NCI-H1694 (cell line): Measurements from ENCODE around the gene SCFD2.
A peak's percentile ranks its signal among the peaks of the same experiment; 100 is the strongest.
"Not testable (repeated sequence)": the region's sequence is repeated elsewhere in the genome, so short reads cannot be mapped to it uniquely, and the experiment has no call there.

Experiments
- DNase-seq: peaks from one replicate; lab custom pipeline; 2025; lab: John Stamatoyannopoulos, UW

SCFD2 gene

DNA sequence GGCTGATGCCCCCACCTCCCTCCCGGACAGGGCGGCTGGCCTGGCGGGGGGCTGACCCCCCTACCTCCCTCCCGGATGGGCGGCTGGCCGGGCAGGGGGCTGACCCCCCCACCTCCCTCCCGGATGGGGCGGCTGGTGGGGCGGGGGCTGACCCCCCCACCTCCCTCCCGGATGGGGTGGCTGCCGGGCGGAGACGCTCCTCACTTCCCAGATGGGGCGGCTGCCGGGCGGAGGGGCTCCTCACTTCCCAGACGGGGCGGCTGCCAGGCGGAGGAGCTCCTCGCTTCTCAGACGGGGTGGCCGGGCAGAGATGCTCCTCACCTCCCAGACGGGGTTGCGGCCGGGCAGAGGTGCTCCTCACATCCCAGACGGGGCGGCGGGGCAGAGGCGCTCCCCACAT, 127.5 kb downstream of the SCFD2 start:
- DNase-seq: not testable (repeated sequence)

GRCh38 chr4:53237811-53238210, 128.1 kb downstream of the SCFD2 start:
- DNase-seq: not testable (repeated sequence)

DNA sequence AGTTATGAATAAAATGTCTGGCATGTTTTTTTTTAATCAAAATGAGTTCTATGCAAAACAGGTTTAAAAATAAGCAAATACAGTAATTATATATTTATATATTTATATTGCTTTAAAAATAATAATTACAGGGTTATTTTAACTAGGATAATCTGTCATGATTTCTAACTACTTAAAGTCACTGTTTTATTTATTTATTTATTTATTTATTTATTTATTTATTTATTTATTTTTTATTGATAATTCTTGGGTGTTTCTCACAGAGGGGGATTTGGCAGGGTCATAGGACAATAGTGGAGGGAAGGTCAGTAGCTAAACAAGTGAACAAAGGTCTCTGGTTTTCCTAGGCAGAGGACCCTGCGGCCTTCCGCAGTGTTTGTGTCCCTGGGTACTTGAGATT, 129.2 kb downstream of the SCFD2 start:
- DNase-seq: not testable (repeated sequence)

DNA sequence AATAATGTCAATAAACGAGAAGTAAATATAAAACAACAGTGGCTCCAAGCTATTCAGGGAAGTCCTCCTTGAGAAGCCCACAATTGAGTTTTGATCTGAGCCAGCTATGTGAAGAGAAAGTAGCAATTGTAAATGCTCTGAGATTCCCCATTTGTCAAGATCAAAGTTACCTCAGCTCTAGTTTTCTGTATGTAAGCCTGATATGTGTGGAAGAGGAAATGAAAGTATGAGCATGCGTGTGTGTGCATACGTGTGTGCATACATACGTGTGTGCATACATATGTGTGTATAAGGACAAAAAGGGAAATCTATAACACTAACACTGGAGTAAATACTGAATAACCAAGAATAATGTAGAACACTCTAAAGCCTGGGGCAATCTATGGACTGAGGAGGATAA, 130.3 kb downstream of the SCFD2 start:
- no peak for DNase-seq

- no peak for DNase-seq
Observed at GRCh38 chr4:53234669-53235068, 131.2 kb downstream of the SCFD2 start.

GRCh38 chr4:53234111-53234510, 131.8 kb downstream of the SCFD2 start:
- no peak for DNase-seq

DNA sequence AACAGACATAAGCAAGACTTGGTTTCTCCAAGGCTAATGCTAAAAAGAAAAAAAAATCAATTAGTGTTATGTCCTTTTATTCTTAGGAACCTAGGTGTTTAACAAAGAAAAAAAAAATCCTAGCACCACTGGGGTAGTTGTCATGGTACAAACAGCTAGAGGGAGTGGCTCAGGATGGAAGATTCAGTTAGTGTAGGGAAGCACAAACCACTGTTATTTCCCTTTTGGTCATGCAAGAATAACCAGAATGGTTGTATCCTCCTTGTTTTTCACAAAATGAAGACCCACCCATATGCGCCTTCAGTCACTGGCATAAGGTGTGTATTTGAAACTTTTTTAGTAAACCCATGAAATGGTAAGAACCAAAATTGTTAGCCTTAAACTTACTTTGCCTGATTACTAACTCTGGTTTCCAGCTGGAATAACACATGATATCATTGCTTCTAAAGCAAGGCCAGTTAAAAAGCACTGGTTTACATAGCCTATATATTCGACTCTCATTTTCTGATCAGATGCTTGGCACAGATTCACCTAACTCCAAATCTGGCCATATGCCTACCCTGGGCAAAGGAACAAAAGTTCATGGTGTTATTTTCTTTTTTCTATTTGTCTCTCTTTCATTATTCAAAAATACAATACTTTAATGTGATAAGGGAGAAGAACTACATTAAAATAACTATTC, 132.6 kb downstream of the SCFD2 start:
- DNase-seq: no peak

- DNase-seq: no peak
Observed at GRCh38 chr4:53232371-53232770, 133.5 kb downstream of the SCFD2 start.

- no peak for DNase-seq
Observed at GRCh38 chr4:53228036-53228435, 137.8 kb downstream of the SCFD2 start.

DNA sequence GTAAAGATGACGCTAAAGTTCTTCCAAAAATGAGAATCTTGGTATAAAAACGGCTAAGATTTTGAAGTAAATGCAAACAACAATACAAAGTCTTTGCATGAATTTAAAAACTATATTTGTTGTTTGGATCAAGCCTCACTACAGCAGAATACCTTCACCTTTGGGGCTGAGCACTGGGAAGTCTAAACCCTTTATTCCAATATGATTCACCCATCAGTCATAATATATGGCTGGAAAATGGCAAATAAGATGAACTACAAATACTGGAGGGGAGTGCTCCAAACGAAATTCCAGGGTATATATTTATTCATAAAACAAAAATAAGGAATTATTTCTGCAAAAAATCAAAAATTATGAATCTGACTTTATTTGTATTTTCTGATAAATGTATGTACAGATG, 138.4 kb downstream of the SCFD2 start:
- DNase-seq: no peak

GRCh38 chr4:53221832-53222480, 143.9 kb downstream of the SCFD2 start:
- DNase-seq: no peak

GRCh38 chr4:53219148-53219547, 146.7 kb downstream of the SCFD2 start:
- DNase-seq: not testable (repeated sequence)

GRCh38 chr4:53208753-53209152, 157.1 kb downstream of the SCFD2 start:
- no peak for DNase-seq

- DNase-seq: no peak
Observed at GRCh38 chr4:53205970-53206369, 159.9 kb downstream of the SCFD2 start.

DNA sequence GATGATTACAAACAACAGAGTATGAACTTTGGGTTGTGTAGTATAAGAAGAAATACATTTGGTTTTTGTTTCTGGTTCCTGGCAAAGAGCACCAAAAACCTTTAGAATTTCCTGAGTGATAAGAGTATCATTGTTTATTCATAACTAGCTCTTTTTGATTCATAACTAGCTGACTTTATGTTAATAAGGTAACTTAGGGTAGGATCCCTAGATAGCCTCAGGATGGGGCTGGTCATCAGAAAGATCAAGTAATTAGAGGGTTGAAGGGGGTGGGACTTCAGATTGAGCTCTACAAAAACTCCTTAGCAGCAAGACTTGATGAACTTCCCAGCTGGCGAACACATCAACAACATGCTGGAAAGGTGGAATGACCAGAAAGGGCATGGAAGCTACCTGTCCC, 166.5 kb downstream of the SCFD2 start:
- no peak for DNase-seq

DNA sequence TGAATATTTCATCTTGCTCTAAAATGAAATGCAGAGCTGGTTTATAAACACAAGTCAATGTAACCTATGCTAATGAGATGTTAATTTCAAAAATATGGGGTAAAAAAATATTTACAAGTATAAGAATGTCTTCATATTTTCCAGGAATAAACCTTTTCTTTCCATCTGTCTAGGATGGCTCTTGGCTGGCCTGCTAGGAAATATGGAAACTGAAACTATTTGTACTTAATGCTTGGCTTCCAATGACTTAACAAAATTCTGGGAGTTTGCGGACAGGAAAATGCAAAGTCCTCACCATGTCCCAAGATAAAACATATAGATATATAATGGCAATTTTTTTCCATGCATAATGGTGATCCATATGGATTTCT, 168.1 kb downstream of the SCFD2 start:
- no peak for DNase-seq

- peak; percentile 69 for DNase-seq
Observed at GRCh38 chr4:53196882-53197771, 168.7 kb downstream of the SCFD2 start.

- DNase-seq: no peak
Observed at GRCh38 chr4:53195815-53196661, 169.8 kb downstream of the SCFD2 start.

- DNase-seq: no peak
Observed at GRCh38 chr4:53194727-53195126, 171.1 kb downstream of the SCFD2 start.

- DNase-seq: no peak
Observed at GRCh38 chr4:53193111-53193510, 172.8 kb downstream of the SCFD2 start.

GRCh38 chr4:53192496-53192895, 173.4 kb downstream of the SCFD2 start:
- DNase-seq: no peak

DNA sequence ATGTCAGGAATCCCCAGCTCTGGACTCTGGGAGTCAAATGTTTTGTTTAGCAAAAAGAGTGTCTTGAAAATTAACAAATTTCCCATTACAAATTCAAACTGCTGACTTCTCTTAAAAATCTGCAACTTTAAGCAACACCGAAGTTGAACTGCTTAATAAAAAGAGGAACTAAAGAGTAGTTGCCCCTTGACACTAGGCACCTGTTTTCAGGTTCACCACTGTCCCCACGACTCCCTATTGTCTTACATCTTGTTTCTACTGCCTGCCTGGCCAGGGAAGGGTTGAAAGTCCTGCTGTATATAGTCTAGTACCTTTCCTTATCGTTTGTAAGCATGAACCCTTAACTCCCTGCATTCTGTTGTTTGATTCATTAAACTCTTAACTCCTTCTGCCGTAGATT, 173.9 kb downstream of the SCFD2 start:
- no peak for DNase-seq
